WERI-Rb-1 (cell line): Measurements from ENCODE around the gene KRTAP10-5.
"Not testable (repeated sequence)": the region's sequence is repeated elsewhere in the genome, so short reads cannot be mapped to it uniquely, and the experiment has no call there.

ENCODE experiments used
- DNase-seq: peaks from one replicate; pipeline ENCODE4 v3.0.0-alpha.2; 2020
- H3K27ac ChIP-seq: fragments of 250-450 bp; sonication (Bioruptor Pico); 2 replicates; pipeline ENCODE4 v1.5.1; 2020; ENCODE audit warnings: mild to moderate bottlenecking, moderate library complexity
- H3K27me3 ChIP-seq: fragments of 250-450 bp; sonication (Bioruptor Pico); 2 replicates; pipeline ENCODE4 v1.5.1; 2021; ENCODE audit warnings: mild to moderate bottlenecking, low read depth, moderate library complexity; ENCODE audit not compliant: insufficient read depth, severe bottlenecking
- H3K36me3 ChIP-seq: fragments of 250-450 bp; sonication (Bioruptor Pico); 2 replicates; pipeline ENCODE4 v1.5.1; 2020; ENCODE audit warnings: mild to moderate bottlenecking, moderate library complexity
- H3K4me3 ChIP-seq: 2 replicates; pipeline ENCODE4 v1.5.1; 2011; ENCODE audit warnings: low read depth, mild to moderate bottlenecking, control low read depth, low read length
- H3K9me3 ChIP-seq: fragments of 250-450 bp; sonication (Bioruptor Pico); 2 replicates; pipeline ENCODE4 v1.5.1; 2021; ENCODE audit warnings: mild to moderate bottlenecking, moderate library complexity; ENCODE audit not compliant: severe bottlenecking
- TF ChIP-seq, protein P1 (sequence below): IDR thresholded peaks from 2 replicates; pipeline ENCODE4 v1.5.1; 2011; ENCODE audit warnings: low read depth, mild to moderate bottlenecking, control low read depth, inconsistent platforms, low read length

KRTAP10-5 gene

GRCh38 chr21:44574457-44575306 is 5.7 kb downstream of the KRTAP10-5 start:
- TF ChIP-seq, protein P1, sequence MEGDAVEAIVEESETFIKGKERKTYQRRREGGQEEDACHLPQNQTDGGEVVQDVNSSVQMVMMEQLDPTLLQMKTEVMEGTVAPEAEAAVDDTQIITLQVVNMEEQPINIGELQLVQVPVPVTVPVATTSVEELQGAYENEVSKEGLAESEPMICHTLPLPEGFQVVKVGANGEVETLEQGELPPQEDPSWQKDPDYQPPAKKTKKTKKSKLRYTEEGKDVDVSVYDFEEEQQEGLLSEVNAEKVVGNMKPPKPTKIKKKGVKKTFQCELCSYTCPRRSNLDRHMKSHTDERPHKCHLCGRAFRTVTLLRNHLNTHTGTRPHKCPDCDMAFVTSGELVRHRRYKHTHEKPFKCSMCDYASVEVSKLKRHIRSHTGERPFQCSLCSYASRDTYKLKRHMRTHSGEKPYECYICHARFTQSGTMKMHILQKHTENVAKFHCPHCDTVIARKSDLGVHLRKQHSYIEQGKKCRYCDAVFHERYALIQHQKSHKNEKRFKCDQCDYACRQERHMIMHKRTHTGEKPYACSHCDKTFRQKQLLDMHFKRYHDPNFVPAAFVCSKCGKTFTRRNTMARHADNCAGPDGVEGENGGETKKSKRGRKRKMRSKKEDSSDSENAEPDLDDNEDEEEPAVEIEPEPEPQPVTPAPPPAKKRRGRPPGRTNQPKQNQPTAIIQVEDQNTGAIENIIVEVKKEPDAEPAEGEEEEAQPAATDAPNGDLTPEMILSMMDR = 0 out of 2 replicates have a peak, but pooled peaks have one; percentile 14
- no peak for DNase-seq

DNA sequence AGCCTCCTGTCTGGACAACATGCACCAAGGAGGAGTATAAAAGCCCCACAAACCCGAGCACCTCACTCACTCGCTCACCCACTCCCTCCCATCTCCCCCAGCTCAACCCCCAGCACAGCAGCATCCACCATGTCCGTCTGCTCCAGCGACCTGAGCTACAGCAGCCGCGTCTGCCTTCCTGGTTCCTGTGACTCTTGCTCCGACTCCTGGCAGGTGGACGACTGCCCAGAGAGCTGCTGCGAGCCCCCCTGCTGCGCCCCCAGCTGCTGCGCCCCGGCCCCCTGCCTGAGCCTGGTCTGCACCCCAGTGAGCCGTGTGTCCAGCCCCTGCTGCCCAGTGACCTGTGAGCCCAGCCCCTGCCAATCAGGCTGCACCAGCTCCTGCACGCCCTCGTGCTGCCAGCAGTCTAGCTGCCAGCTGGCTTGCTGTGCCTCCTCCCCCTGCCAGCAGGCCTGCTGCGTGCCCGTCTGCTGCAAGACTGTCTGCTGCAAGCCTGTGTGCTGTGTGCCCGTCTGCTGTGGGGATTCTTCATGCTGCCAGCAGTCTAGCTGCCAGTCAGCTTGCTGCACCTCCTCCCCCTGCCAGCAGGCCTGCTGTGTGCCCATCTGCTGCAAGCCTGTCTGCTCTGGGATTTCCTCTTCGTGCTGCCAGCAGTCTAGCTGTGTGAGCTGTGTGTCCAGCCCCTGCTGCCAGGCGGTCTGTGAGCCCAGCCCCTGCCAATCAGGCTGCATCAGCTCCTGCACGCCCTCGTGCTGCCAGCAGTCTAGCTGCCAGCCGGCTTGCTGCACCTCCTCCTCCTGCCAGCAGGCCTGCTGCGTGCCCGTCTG is 6.6 kb downstream of the KRTAP10-5 start, which contains the start of gene KRTAP10-4:
TSS of gene KRTAP10-4 (plus strand) at position 100 of the 827 bp plus-strand sequence. CDS start at position 130, 30 bp downstream.
- H3K9me3 ChIP-seq = peaks cover 23% of the 10 kb centered on the region
- DNase-seq = not testable (repeated sequence)

More at GRCh38 chr21:44574457-44575306, 5.7 kb downstream of the KRTAP10-5 start:
- H3K36me3 ChIP-seq = no peaks in the 10 kb centered on the region
- no peaks in the 10 kb centered on the region for H3K27me3 ChIP-seq
- peaks cover 23% of the 10 kb centered on the region for H3K9me3 ChIP-seq
- no peak overlapping the region for H3K27ac ChIP-seq
- H3K4me3 ChIP-seq = no peak overlapping the region

DNA sequence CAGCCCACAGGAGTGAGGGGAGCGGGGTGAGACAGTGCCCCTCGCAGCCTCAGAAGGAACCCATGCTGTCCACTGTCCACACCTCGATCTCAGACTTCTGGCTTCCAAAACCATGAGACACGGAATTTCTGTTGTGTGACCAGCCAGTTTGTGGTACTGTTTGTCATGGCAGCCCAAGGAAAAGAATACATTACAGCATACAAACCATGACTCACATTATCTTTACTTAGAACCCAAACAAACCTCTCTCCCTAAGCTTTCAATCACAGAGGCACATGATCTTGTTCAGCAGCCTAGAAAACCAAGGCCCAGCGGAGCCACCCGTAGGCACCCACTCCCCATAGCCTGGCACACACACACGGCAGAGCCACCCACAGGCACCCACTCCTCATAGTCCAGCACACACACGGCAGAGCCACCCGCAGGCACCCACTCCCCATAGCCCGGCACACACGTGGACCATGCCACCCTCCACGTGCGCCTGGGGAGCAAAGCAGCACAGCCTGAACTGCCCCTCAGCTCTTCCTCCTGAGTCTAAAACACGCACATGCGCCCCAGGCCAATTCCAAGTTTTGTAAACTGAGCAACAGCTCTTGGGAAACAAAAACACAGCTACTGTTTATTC is 7.3 kb downstream of the KRTAP10-5 start:
- Histone ChIP-seq H3K36me3 (no peaks in the 10 kb centered on the region), H3K9me3 (peaks cover 23% of the 10 kb centered on the region), H3K4me3 (no peak overlapping the region), H3K27ac (no peak overlapping the region), H3K27me3 (no peaks in the 10 kb centered on the region)
- no peak for DNase-seq
- TF ChIP-seq, protein P1 = no peak

More for the DNA sequence above, 6.6 kb downstream of the KRTAP10-5 start, which contains the start of gene KRTAP10-4:
- H3K27ac ChIP-seq, H3K4me3 ChIP-seq, H3K27me3 ChIP-seq, H3K36me3 ChIP-seq: not testable (repeated sequence)

DNA sequence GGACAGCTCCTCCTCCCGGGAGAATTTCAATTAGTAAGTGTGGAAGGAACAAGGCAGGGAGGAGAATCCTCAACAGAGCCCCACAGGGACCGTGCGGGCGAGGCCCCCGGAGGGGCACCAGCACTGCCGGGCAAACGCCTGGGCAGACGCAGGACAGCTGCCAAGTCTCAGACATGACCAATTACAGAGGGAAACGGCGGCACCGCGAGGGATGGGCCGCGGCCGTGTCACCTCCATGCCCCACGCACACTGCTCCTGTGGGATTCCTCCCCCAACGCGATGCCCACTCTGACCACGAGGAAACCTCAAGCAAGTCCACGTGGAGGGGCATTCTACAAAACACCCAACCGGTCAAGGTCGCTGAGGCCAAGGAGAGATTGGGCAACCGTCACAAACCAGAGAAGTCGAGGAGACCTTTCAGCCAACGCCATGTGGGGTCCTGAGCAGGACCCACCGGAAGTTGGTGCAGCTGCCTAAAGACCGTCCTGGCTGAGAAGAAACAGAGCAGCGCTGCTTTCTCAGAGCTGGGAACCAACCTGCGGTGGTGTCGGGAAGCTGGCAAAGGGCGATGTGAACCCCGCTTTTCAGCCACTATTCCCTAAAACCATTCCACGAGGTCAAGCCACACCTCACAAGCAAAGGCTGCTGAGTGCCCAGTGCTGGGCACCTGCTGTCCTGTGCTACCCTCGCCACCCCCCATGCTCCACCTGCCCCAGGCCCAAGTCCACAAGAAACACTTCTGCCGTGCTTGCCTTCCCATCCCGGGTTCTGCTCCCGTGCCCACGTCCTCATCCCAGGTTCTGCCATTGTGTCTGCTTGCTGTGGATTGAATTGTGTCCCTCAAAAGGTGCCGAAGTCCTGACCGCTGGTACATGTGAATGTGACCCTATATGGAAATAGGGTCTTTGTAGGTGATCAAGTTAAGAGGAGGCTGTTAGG is 8.3 kb downstream of the KRTAP10-5 start:
- no peak overlapping the region for H3K4me3 ChIP-seq
- H3K9me3 ChIP-seq = peaks cover 19% of the 10 kb centered on the region
- no peak overlapping the region for H3K27ac ChIP-seq
- DNase-seq = no peak
- TF ChIP-seq, protein P1 = no peak
- H3K36me3 ChIP-seq = no peaks in the 10 kb centered on the region
- H3K27me3 ChIP-seq = no peaks in the 10 kb centered on the region

- H3K27me3 ChIP-seq = no peaks in the 10 kb centered on the region
- H3K4me3 ChIP-seq = no peak overlapping the region
- TF ChIP-seq, protein P1 = no peak
- DNase-seq = no peak
- H3K36me3 ChIP-seq = no peaks in the 10 kb centered on the region
- no peak overlapping the region for H3K27ac ChIP-seq
- peaks cover 14% of the 10 kb centered on the region for H3K9me3 ChIP-seq
These were observed 9.1 kb downstream of the KRTAP10-5 start for GRCh38 chr21:44571296-44571695.
